ENCODE data around the gene EIF2S2. TPM values are rescaled to one million over a fixed set of nuclear protein-coding genes. Genes with fewer than 3 reads are reported as not detected.

The EIF2S2 gene
- total and polyA plus RNA-seq, 4 donors: 30.8 to 37.9 (median 31.5) TPM

DNA sequence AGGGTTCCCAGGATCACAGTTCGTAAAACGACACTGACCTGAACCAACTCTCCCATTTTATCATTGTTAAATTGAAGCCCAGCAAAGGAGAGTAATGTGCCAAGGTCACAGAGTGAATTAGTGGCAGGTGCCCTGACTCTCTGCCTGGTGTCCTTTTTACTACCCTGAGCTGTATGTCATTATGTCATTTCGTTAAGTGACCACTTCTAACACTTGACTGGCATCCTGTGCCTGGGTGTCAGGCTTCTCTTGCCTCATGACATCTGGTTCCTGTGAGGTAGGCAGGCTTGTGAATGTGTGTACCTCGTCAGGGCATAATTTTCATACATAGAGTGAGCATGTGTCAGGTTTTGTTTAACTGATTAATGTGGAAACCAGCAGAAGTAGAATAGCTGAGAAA lies 69.8 kb downstream of the EIF2S2 start (continued):
- TF ChIP-seq, protein P1, sequence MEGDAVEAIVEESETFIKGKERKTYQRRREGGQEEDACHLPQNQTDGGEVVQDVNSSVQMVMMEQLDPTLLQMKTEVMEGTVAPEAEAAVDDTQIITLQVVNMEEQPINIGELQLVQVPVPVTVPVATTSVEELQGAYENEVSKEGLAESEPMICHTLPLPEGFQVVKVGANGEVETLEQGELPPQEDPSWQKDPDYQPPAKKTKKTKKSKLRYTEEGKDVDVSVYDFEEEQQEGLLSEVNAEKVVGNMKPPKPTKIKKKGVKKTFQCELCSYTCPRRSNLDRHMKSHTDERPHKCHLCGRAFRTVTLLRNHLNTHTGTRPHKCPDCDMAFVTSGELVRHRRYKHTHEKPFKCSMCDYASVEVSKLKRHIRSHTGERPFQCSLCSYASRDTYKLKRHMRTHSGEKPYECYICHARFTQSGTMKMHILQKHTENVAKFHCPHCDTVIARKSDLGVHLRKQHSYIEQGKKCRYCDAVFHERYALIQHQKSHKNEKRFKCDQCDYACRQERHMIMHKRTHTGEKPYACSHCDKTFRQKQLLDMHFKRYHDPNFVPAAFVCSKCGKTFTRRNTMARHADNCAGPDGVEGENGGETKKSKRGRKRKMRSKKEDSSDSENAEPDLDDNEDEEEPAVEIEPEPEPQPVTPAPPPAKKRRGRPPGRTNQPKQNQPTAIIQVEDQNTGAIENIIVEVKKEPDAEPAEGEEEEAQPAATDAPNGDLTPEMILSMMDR (IDR thresholded peaks at IDR 0.05; ENCODE audit: low read depth, low read length, missing input control): no peak
- no peak for TF ChIP-seq FOXA1 (IDR thresholded peaks at IDR 0.05)
- TF ChIP-seq GABPA (IDR thresholded peaks at IDR 0.05 in 1 of 2, conservative IDR thresholded peaks at IDR 0.05 in 1 of 2): no peak
- no peak for TF ChIP-seq RXRA (IDR thresholded peaks at IDR 0.05)
- no peak for TF ChIP-seq NR2F2 (IDR thresholded peaks at IDR 0.05)

DNA sequence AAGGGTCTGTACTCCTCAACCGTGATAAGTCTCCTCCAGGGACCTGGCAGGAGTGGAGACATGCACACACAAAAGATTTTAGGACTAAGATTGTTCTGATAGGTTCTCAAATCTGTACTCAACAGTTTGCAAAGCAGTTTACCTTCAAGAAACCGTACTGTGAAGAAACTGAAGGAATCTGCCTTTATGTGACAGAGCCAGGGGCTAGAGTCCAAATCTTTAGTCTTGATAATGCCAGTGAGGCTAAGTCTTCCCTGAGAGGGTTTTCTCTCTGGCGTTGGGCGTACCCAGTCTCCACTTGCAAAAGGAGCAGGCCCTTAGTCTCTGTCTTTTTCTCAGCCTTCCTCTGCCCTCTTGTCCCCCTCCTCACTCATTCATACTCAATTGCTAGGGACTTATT lies 70.8 kb downstream of the EIF2S2 start:
- H3K9ac ChIP-seq (ENCODE audit: low read depth in 1 of 2, low read length in 2 of 2): no peak overlapping the region
- no peak overlapping the region for H3K27ac ChIP-seq (ENCODE audit: low read depth in 1 of 2, low read length in 2 of 2)
- no peaks in the 10 kb centered on the region for H3K27me3 ChIP-seq (ENCODE audit: control insufficient read depth in 4 of 4, insufficient read depth in 4 of 4, low read length in 3 of 4)
- no peak for DNase-seq (ENCODE audit: low spot score)
- no peak overlapping the region for H3K4me3 ChIP-seq (ENCODE audit: low read depth in 1 of 3, low read length in 3 of 3)
- no peaks in the 10 kb centered on the region for H3K9me3 ChIP-seq (ENCODE audit: control insufficient read depth in 4 of 4, low read length in 3 of 4)
- H3K4me1 ChIP-seq (ENCODE audit: control insufficient read depth in 4 of 4, insufficient read depth in 4 of 4, low read length in 3 of 4): peaks cover 0 to 16% (median 8%) of the 10 kb centered on the region in 4 donors
- no peak for TF ChIP-seq TAF1 (conservative IDR thresholded peaks at IDR 0.05)
- no peak for TF ChIP-seq RXRA (IDR thresholded peaks at IDR 0.05)
- no peak for TF ChIP-seq HNF4G (IDR thresholded peaks at IDR 0.05)
- TF ChIP-seq JUND (IDR thresholded peaks at IDR 0.05): no peak
- TF ChIP-seq, protein P2, sequence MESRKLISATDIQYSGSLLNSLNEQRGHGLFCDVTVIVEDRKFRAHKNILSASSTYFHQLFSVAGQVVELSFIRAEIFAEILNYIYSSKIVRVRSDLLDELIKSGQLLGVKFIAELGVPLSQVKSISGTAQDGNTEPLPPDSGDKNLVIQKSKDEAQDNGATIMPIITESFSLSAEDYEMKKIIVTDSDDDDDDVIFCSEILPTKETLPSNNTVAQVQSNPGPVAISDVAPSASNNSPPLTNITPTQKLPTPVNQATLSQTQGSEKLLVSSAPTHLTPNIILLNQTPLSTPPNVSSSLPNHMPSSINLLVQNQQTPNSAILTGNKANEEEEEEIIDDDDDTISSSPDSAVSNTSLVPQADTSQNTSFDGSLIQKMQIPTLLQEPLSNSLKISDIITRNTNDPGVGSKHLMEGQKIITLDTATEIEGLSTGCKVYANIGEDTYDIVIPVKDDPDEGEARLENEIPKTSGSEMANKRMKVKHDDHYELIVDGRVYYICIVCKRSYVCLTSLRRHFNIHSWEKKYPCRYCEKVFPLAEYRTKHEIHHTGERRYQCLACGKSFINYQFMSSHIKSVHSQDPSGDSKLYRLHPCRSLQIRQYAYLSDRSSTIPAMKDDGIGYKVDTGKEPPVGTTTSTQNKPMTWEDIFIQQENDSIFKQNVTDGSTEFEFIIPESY (IDR thresholded peaks at IDR 0.05): no peak
- no peak for TF ChIP-seq NR2F2 (IDR thresholded peaks at IDR 0.05)
- TF ChIP-seq RAD21 (IDR thresholded peaks at IDR 0.05): no peak
- no peak for TF ChIP-seq FOXA2 (IDR thresholded peaks at IDR 0.05)
- TF ChIP-seq, protein P3, sequence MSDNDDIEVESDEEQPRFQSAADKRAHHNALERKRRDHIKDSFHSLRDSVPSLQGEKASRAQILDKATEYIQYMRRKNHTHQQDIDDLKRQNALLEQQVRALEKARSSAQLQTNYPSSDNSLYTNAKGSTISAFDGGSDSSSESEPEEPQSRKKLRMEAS (IDR thresholded peaks at IDR 0.05): no peak
- no peak for TF ChIP-seq YY1 (IDR thresholded peaks at IDR 0.05)
- TF ChIP-seq EGR1 (IDR thresholded peaks at IDR 0.05; ENCODE audit: low read depth in 2 of 2): no peak
- 94% methylated on average over 4 of the region's 4 CpGs for WGBS
- no peaks in the 10 kb centered on the region for H3K36me3 ChIP-seq (ENCODE audit: control insufficient read depth in 4 of 4, insufficient read depth in 3 of 4, low read depth in 1 of 4, low read length in 3 of 4)

DNA sequence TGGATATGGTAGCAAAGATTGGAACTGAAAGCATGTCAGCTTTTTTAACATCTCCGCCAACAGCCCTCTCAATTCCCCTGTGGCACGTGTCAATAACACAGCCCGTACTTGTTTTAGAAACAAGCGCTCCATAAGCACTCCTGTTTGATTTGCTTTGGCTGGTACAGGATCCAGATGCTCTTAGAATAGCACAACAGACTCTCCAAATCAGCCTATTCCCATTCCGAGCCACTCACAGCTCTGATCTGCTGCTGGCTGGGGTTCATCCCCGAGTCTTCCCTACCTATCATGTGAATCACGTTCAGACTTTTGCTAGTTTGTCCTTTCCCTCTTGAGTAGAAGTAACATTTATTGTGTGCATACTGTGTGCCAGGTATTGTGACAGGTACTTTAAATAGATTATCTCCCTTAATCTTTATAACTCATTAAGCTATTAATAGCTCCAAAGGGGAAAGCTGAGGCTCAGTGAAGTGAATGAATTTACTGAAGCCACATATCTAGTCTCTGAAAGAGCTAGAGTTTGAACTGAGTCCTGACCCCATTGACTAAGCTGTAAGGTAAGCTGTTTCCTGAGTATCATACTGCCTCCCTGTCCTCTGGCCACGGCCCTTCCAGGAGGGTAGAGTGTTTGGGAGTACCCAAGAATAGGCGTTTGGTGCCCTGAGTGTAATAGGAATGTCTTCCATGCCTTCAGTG lies 71.6 kb downstream of the EIF2S2 start:
- Histone ChIP-seq H3K4me3 (ENCODE audit: low read depth in 1 of 3, low read length in 3 of 3) (no peak overlapping the region), H3K9ac (ENCODE audit: low read depth in 1 of 2, low read length in 2 of 2) (no peak overlapping the region), H3K4me1 (ENCODE audit: control insufficient read depth in 4 of 4, insufficient read depth in 4 of 4, low read length in 3 of 4) (peaks cover 0 to 12% (median 4%) of the 10 kb centered on the region in 4 donors), H3K9me3 (ENCODE audit: control insufficient read depth in 4 of 4, low read length in 3 of 4) (no peaks in the 10 kb centered on the region), H3K36me3 (ENCODE audit: control insufficient read depth in 4 of 4, insufficient read depth in 3 of 4, low read depth in 1 of 4, low read length in 3 of 4) (no peaks in the 10 kb centered on the region), H3K27me3 (ENCODE audit: control insufficient read depth in 4 of 4, insufficient read depth in 4 of 4, low read length in 3 of 4) (no peaks in the 10 kb centered on the region), H3K27ac (ENCODE audit: low read depth in 1 of 2, low read length in 2 of 2) (no peak overlapping the region)
- 94% methylated on average over 9 of the region's 9 CpGs for WGBS
- no peak for DNase-seq (ENCODE audit: low spot score)
- TF ChIP-seq EGR1 (IDR thresholded peaks at IDR 0.05; ENCODE audit: low read depth in 2 of 2): no peak
- no peak for TF ChIP-seq NR2F2 (IDR thresholded peaks at IDR 0.05)
- no peak for TF ChIP-seq FOXA1 (IDR thresholded peaks at IDR 0.05)
- no peak for TF ChIP-seq SP1 (IDR thresholded peaks at IDR 0.05)
- no peak for TF ChIP-seq FOXA2 (IDR thresholded peaks at IDR 0.05)
- TF ChIP-seq RAD21 (IDR thresholded peaks at IDR 0.05): no peak
- no peak for TF ChIP-seq HNF4A (conservative IDR thresholded peaks at IDR 0.05)
- no peak for TF ChIP-seq HNF4G (IDR thresholded peaks at IDR 0.05)
- TF ChIP-seq TAF1 (conservative IDR thresholded peaks at IDR 0.05): no peak
- TF ChIP-seq GABPA (IDR thresholded peaks at IDR 0.05 in 1 of 2, conservative IDR thresholded peaks at IDR 0.05 in 1 of 2): no peak
- no peak for TF ChIP-seq JUND (IDR thresholded peaks at IDR 0.05)
- no peak for TF ChIP-seq RXRA (IDR thresholded peaks at IDR 0.05)

Small RNA genes within 50 kb of the gene (small RNA-seq; reads per million reads assigned to genes)
- not detected for gene MIR4755

Other genes with a start within 250 kb of the EIF2S2 start
- gene RALY, start 118.3 kb downstream of the EIF2S2 start, total RNA-seq: 10 to 100 TPM; 23.1 to 47.4 TPM
- gene RALY, start 118.3 kb downstream of the EIF2S2 start, polyA plus RNA-seq: 10 to 100 TPM; 25.0 to 41.6 TPM
- gene ASIP, start 129.2 kb upstream of the EIF2S2 start, total RNA-seq: not detected
- under 1 TPM; 0.39 to 0.62 TPM for gene ASIP, start 129.2 kb upstream of the EIF2S2 start, polyA plus RNA-seq
- 100 to 1,000 TPM; 105 to 122 TPM for gene AHCY, start 191.1 kb upstream of the EIF2S2 start, total RNA-seq
- gene AHCY, start 191.1 kb upstream of the EIF2S2 start, polyA plus RNA-seq: 100 to 1,000 TPM in 1 of 2 donors, 10 to 100 TPM in 1; 56.0 to 138 TPM

Data from liver (tissue), 10 donors.